SU-DHL-6 (cell line): ENCODE data around the gene LRCH1.

ENCODE experiments used
- EZH2phosphoT487 ChIP-seq: fragments of 200-600 bp; sonication (generic), shearing (Covaris generic); conservative IDR thresholded peaks from 2 replicates; pipeline ENCODE4 v1.6.1; 2018; ENCODE audit warnings: mild to moderate bottlenecking, antibody characterized with exemption, low read length, moderate library complexity, mixed read lengths
- TF ChIP-seq, protein P1 (sequence below): fragments of 200-600 bp; sonication (generic); IDR thresholded peaks from one replicate; pipeline ENCODE4 v1.5.1; 2017; ENCODE audit warnings: antibody characterized with exemption, mild to moderate bottlenecking, low read length, moderate library complexity; ENCODE audit not compliant: insufficient read depth, poor library complexity, severe bottlenecking

DNA sequence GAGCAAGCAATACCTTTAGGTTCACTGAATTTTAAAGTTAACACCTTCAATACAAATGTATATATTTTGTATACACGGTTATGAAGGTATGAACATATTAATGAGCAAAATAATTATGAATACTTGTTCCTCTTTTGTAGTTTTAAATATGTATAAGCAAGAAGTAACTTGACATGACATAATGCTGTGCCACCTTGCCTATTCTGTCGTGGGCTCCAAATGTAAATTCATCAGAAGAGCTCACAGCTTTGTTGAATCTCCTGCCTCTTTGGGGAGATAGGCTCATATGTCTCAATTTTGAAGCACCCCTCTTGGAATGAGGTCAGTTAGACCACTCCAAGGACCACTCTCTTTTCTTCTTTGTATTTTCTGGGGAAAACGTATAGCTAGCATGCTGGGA lies 59.3 kb downstream of the LRCH1 start:
- TF ChIP-seq, protein P1, sequence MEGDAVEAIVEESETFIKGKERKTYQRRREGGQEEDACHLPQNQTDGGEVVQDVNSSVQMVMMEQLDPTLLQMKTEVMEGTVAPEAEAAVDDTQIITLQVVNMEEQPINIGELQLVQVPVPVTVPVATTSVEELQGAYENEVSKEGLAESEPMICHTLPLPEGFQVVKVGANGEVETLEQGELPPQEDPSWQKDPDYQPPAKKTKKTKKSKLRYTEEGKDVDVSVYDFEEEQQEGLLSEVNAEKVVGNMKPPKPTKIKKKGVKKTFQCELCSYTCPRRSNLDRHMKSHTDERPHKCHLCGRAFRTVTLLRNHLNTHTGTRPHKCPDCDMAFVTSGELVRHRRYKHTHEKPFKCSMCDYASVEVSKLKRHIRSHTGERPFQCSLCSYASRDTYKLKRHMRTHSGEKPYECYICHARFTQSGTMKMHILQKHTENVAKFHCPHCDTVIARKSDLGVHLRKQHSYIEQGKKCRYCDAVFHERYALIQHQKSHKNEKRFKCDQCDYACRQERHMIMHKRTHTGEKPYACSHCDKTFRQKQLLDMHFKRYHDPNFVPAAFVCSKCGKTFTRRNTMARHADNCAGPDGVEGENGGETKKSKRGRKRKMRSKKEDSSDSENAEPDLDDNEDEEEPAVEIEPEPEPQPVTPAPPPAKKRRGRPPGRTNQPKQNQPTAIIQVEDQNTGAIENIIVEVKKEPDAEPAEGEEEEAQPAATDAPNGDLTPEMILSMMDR = no peak
- no peak for TF ChIP-seq EZH2phosphoT487
